Activated CD8-positive, alpha-beta memory T cell treated with anti-CD3 and anti-CD28 coated beads for 1 hour (primary cell): ENCODE data around the gene ODC1.
"Not testable (repeated sequence)": the region's sequence is repeated elsewhere in the genome, so short reads cannot be mapped to it uniquely, and the experiment has no call there.

Experiments
- DNase-seq, 2 donors: peaks; one replicate each; pipeline ENCODE4 v3.0.0-alpha.2; 2020; ENCODE audit warnings: low read depth in 1 of 2; ENCODE audit errors: extremely low read depth in 1 of 2

ODC1 gene

DNA sequence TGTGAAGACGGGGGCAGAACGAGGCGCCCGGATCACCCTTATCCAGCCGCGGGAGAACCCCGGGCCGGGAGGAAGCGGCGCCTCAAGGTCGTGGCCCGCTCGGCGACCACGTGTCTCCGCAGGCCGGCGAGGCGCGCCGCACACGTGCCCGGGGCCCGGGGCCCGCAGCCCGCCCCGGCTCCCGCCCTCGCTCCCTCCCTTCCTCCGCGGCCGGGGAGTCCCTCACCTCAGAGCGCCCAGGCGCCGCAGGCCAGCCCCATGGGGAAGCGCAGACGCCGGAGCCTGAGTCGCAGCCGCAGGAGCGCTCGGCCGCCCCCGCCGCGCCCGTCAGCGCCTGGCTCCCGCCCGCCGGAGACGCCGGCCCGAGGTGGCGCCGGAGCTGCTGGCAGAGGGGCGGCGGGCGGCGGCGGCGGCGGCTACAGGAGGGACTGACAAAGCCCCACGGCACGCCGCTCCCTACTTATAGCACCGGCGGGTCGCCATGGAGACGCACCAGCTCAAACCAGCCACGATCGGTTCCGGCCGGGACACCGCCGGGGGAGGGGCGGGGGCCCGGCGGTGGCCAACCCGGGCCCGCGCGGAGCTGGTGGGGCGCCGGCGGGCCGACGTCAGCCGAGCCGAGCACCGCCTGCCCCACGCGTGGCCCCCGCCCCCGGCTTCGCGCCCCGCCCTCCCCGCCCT is at the start of gene ODC1:
Gene ODC1, minus strand, starts transcription at position 433 of the 681 bp plus-strand sequence. CDS start 3,295 bp downstream, outside the sequence.
- peak; percentile 98 to 99 for DNase-seq

DNA sequence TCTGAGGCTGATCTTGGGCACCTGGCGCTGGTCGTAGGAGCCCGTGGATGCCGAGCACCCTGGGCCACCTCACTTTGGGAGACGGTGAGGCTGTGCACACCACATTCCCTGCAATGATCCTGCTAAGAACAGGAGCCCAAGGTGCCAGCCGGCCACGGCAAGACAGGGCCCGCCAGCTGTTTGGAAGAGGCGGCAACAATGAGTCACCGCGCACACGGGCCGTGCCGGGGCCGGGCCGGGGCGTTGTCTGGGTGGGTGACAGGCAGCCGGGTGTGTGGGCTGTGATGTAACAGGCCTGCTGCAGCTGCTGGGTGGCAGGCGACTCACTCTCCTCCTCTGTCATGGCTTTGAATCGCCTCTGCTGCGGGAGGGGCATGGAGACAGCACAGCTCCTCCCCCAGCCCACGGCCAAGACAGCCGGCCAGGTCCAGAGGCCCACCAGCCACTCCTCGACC is 49.7 kb upstream of the ODC1 start:
- DNase-seq: peak; percentile 29 to 35

- DNase-seq: no peak
Observed at GRCh38 chr2:10495988-10496313, 47.8 kb upstream of the ODC1 start.

DNA sequence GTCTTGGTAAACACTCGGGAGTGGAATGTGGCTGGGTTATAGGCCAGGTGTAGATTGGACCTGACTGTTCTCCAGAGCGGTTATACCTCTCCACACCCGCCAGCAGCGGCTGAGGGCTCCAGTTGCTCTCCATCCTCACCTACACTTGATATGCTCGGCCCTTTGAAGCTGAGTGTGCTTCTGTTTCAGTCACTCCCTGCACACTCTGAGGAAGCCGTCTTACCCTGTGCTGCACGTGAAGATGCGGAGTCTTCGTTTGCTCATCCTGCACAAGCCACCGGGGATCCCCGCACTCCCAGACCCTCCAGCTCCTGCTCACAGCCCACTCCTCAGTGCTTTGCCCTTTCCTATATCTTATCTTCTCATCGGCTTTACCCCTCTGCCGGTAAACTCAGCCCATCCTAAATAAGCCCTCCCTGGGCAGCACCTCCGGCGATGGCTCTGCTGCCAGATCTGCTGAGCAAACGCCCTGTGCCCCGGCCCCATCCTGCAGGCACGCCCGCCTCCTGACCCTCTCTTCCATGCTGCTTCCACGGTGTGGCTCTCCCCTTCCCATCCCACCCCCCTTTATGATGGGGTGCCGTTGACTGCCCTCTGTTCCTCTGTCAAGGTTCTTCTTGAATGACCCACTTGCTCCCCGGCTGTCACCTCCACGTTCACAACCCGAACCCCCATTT is 47.3 kb upstream of the ODC1 start:
- no peak for DNase-seq

DNA sequence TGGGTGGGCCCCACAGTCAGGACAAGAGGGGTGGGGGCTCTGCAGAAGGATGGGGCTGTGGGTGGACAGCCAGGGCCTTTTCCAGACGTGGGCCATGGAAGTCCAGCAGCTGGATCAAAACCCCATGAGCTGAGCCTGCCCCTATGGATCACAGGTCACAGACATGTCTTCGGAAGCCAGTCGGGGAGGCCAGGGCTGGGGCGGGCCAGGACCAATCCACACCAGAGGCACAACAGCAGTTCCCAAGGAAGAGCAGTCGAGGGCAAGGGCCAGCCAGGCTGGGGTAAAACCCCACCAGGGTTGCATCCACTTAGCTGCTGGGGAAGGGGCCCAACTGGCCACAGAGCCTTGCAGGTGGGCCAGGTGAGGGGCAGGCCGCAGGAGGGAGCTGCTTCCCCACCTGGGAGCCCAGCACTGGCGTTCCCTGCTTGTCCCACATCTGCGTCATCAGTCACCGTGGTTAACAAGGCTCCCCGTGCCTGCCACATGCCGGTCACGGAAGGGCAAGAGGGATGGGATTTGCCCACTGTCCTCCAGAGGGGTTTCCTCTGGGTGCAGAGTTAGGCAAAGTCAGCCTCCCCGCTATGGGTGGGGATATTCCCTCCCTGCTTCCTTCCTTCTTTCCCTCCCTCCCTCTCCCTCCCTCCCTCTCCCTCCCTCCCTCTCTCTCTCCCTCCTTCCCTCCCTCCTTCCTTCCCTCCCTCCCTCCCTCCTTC is 46.4 kb upstream of the ODC1 start:
- no peak for DNase-seq

DNA sequence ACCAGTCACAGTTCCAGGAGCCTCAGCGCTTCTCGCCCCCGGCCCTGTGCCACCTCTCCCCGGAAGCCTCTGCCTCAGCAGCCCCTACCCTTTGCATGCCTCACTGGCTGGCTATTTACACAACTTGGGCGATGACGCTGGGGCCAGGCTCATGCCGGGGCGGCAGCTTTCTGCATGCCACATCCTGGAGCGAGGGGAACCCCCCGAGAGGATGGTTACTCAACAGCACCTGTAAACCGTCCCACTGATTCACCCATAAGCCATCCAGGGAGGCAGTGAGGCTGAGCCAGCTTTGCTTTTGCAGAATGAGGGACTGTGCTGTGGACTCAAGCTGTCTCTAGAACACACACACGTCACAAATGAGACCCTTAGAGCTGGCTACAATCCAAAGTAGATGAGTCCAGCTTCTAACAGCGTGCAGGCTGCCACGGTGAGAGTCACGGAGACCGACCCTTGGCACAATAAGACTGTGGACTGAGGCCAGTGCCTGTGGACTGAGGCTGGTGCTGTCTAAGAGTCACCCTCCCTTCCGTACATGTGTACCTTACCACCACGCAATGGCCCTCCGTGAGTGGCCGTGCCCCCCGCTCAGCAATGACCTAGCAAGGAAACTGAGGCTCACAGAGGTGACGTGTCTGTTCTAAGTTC is 45.6 kb upstream of the ODC1 start:
- DNase-seq: peak; percentile 59 to 70

- DNase-seq: no peak
Observed at GRCh38 chr2:10493075-10493633, 45.0 kb upstream of the ODC1 start.

GRCh38 chr2:10490806-10491291 is 42.7 kb upstream of the ODC1 start:
- DNase-seq: no peak

DNA sequence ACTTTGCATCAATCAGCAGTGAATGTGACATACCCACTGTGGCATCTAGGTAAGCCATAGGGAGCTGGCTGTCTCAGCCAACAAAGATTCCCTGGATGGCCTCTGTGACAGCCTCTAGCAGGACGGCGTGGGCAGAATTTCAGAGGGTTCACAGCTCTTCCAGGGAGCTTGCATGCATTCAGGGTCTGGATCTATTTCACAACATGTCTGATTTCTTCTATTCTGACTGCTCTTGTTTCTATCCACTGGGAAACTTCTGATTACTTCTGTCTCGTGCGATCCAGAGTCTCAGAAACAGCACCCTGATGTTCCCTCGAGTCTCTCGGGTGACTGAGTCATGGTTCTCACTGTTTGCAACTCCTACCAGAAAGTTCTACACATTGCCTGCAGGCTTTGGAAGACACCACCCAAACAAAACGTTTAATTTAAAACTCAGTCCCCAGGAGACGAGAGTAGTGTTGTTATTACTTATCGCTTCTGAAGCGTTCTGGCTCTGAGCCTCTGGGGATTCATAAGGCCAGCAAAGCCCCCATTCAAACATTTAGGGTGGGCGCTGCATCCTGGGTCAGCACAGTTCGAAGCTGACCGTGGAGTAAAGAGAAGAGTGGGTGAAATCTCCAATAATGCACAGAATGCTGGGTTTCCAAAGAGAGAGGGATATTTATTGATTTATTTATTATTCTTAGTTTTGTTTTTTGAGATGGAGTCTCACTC is 41.9 kb upstream of the ODC1 start:
- DNase-seq: no peak

DNA sequence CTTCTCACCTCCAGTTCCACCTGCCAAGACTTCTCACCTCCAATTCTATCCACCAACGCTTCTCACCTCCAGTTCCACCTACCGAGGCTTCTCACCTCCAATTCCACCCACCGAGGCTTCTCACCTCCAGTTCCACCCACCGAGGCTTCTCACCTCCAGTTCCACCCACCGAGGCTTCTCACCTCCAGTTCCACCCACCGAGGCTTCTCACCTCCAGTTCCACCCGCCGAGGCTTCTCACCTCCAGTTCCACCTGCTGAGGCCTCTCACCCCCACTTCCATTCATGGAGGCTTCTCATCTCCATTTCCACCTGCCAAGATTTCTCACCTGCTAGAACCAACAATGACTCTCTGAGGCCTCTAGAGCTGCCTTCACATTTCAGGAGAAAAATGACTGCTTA is 40.0 kb upstream of the ODC1 start:
- DNase-seq: not testable (repeated sequence)

DNA sequence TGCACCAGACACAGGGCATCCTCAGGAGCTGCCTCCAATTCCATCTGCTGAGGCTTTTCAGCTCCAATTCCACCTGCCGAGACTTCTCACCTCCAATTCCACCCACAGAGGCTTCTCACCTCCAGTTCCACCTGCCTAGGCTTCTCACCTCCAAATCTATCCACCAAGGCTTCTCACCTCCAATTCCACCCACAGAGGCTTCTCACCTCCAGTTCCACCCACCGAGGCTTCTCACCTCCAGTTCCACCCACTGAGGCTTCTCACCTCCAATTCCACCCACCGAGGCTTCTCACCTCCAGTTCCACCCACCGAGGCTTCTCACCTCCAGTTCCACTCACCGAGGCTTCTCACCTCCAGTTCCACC is 39.6 kb upstream of the ODC1 start:
- not testable (repeated sequence) for DNase-seq

- DNase-seq: no peak
Observed at GRCh38 chr2:10487081-10487740, 39.1 kb upstream of the ODC1 start.

- DNase-seq: no peak
Observed at GRCh38 chr2:10486601-10487079, 38.5 kb upstream of the ODC1 start.

- DNase-seq: no peak
Observed at GRCh38 chr2:10486091-10486490, 38.0 kb upstream of the ODC1 start.

GRCh38 chr2:10482913-10483312 is 34.8 kb upstream of the ODC1 start:
- no peak for DNase-seq

DNA sequence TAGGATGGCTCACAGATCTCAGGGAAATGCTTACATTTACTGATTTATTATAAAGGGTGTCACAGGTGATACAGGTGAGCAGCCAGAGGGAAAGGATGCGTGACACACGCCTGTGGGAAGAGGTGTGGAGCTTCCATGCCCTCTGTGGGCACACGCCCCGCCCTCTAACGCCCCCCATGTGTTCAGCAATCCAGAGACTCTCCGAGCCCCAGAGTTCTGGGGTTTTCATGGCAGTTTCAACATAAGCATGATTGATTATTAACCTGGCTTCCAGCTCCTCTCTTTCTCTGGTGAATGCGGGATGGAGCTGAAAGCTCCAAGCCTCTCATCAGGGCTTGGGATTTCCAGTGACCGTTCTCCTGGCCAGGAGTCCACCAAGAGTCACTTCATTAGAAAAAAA is 34.3 kb upstream of the ODC1 start:
- DNase-seq: no peak

GRCh38 chr2:10481666-10482157 is 33.6 kb upstream of the ODC1 start:
- no peak for DNase-seq

DNA sequence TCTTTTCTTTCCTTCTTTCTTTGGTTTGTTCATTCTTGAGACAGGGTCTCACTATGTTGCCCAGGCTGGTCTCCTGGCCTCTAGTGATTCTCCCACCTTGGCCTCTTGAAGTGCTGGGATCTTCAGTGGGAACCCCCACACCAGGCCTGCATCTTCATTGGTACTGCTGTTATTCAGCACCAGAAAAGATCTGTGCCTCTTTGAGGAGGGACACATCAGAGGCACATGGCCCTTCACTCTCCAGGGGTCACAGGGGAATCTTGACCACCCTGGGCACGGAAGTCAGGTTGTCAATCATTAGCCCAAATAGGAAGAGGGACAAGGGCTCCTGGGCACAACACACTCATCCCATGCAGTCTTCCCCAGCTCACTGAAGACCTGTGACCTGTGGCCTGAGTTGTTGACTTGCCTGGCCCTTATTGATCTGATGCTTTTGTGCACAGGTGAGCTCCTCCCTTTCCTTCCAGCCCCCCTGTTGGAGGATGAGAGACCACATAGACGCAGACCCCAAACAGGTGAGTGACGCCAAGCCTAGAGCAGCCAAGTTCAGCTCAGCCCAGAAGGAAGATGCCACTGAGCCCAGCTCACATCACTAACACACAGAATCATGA is 33.0 kb upstream of the ODC1 start:
- no peak for DNase-seq

- DNase-seq: no peak
Observed at GRCh38 chr2:10480359-10480949, 32.3 kb upstream of the ODC1 start.
